ENCODE results near the gene SLC25A47. TPM values are rescaled to one million over a fixed set of nuclear protein-coding genes. Genes with fewer than 3 reads are reported as not detected.

The SLC25A47 gene
- total RNA-seq, 1 donor = not detected

DNA sequence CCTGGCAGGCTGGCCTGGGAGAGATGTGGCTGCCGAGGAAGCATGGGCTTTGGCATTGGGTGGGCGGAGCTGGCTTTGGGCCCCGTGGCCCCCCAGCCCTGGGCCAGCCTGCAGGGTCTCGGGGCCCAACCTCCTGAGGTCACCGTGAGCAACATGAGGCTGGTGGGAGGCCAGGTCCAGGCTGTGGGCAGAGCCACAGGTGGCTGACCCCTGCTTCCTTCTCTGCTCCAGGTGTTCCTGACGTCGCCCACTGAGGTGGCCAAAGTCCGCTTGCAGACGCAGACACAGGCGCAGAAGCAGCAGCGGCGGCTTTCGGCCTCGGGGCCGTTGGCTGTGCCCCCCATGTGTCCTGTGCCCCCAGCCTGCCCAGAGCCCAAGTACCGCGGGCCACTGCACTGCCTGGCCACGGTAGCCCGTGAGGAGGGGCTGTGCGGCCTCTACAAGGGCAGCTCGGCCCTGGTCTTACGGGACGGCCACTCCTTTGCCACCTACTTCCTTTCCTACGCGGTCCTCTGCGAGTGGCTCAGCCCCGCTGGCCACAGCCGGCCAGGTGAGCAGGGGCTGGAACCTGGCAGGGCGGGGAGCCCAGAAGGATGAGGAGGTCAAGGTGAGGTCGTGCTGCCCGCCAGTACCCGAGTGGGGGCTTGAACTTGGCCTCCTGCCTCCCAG lies 5.5 kb downstream of the SLC25A47 start:
- H3K4me3 ChIP-seq (ENCODE audit: low read depth, low read length) = no peak overlapping the region
- TF ChIP-seq, protein P1, sequence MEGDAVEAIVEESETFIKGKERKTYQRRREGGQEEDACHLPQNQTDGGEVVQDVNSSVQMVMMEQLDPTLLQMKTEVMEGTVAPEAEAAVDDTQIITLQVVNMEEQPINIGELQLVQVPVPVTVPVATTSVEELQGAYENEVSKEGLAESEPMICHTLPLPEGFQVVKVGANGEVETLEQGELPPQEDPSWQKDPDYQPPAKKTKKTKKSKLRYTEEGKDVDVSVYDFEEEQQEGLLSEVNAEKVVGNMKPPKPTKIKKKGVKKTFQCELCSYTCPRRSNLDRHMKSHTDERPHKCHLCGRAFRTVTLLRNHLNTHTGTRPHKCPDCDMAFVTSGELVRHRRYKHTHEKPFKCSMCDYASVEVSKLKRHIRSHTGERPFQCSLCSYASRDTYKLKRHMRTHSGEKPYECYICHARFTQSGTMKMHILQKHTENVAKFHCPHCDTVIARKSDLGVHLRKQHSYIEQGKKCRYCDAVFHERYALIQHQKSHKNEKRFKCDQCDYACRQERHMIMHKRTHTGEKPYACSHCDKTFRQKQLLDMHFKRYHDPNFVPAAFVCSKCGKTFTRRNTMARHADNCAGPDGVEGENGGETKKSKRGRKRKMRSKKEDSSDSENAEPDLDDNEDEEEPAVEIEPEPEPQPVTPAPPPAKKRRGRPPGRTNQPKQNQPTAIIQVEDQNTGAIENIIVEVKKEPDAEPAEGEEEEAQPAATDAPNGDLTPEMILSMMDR (IDR thresholded peaks at IDR 0.05; ENCODE audit: insufficient read depth, low read depth, low read length) = no peak
- no peak for DNase-seq (ENCODE audit: low read depth)

- DNase-seq (ENCODE audit: low read depth) = no peak
- no peak overlapping the region for H3K4me3 ChIP-seq (ENCODE audit: low read depth, low read length)
Measured at GRCh38 chr14:100329233-100330006, 6.3 kb downstream of the SLC25A47 start.

DNA sequence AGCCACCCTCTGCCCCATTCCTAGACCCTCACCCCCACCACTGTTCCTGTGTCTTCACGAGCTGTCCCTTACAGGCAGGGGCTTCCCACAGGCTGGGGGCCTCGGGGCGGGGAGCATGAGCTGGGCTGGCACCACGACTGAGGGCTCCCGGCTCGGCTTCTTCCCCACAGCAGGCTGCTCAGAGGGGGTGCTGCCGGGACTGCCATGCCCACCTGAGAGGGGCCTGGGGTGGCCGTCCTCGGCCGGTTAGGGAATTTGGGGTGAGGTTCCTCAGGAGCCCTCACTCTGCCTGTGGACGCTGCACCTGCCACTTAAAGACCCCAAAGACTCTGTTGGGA lies 6.8 kb downstream of the SLC25A47 start:
- DNase-seq (ENCODE audit: low read depth) = no peak
- TF ChIP-seq, protein P1 (IDR thresholded peaks at IDR 0.05; ENCODE audit: insufficient read depth, low read depth, low read length) = no peak
- H3K4me3 ChIP-seq (ENCODE audit: low read depth, low read length) = no peak overlapping the region

More at GRCh38 chr14:100329233-100330006, 6.3 kb downstream of the SLC25A47 start:
- TF ChIP-seq, protein P1 (IDR thresholded peaks at IDR 0.05; ENCODE audit: insufficient read depth, low read depth, low read length) = no peak

DNA sequence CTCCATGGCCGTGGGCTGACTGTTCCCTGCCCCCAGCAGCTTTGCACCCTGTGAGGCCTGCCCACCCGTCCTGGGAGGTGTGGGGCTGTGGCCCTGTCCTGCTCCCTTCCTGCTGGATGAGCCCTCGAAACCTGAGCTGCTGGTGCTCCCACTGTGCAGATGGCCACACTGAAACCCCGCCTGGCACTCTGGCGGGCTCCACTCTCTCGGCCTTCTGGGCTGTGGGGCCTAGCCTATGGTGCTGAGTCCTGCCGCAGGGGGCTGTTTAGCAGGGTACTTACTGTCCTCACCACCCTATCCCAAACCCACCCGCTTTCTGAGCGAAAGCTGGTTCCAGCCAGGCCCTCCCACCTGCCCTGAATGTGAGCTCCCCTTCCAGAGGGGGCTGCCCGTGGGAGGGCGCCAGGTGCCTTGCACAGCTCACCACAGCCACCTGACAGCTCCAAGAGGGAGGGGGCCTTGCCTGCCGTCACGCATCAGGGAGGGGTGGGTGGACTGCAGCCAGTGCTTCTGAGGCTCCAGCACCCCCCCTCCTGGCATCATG lies 7.3 kb downstream of the SLC25A47 start:
- TF ChIP-seq, protein P1 (IDR thresholded peaks at IDR 0.05; ENCODE audit: insufficient read depth, low read depth, low read length) = no peak
- DNase-seq (ENCODE audit: low read depth) = no peak
- H3K4me3 ChIP-seq (ENCODE audit: low read depth, low read length) = no peak overlapping the region

DNA sequence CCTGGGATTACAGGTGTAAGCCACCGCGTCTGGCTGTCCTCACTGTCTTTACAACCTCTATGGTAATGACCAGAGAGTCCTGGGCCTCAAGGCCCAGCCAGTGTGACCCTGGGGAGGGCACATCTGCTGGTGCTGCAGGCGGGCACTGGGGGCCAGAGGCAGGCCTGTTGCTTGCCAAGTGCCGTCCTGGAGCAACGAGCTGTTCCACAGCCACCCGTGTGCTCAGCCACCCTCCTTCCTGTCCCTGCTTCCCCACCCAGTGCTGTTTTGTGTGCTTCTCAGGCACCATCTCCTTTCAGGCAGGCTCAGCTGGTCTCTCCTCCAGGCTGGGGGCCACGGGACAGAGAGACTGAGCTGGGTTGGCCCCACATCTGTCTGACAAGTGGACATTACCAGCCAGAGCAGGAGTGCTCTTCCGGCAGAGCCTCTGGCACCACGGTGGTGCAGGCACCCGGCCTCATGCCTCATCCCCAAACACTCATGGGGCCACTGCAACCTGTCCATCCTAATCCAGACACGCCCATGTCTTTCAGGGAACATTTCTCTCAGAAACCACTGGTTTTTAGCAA lies 9.0 kb downstream of the SLC25A47 start:
- TF ChIP-seq, protein P1 (IDR thresholded peaks at IDR 0.05; ENCODE audit: insufficient read depth, low read depth, low read length) = no peak
- DNase-seq (ENCODE audit: low read depth) = no peak

GRCh38 chr14:100332797-100333196 lies 9.7 kb downstream of the SLC25A47 start:
- no peak for DNase-seq (ENCODE audit: low read depth)
- TF ChIP-seq, protein P1 (IDR thresholded peaks at IDR 0.05; ENCODE audit: insufficient read depth, low read depth, low read length) = no peak
- H3K4me3 ChIP-seq (ENCODE audit: low read depth, low read length) = no peak overlapping the region

More for the DNA sequence above, 9.0 kb downstream of the SLC25A47 start:
- no peak overlapping the region for H3K4me3 ChIP-seq (ENCODE audit: low read depth, low read length)

Measured in fibroblast of villous mesenchyme (primary cell).